NT2/D1 (cell line): Measurements from ENCODE around the gene CD164L2.

Experiments used
- DNase-seq: peaks from one replicate; pipeline ENCODE4 v3.0.0-alpha.2; 2011; ENCODE audit warnings: low read depth, low spot score
- H3K27me3 ChIP-seq: 2 replicates; pipeline ENCODE4 v1.6.0; 2011; ENCODE audit warnings: mild to moderate bottlenecking; ENCODE audit not compliant: insufficient read length, insufficient read depth
- H3K36me3 ChIP-seq: 2 replicates; pipeline ENCODE4 v1.6.1; 2011; ENCODE audit warnings: mild to moderate bottlenecking, low read length, mixed read lengths; ENCODE audit not compliant: insufficient read depth, insufficient read length
- H3K4me1 ChIP-seq: 2 replicates; pipeline ENCODE4 v1.5.1; 2011; ENCODE audit not compliant: insufficient read depth, insufficient read length
- H3K4me3 ChIP-seq: 2 replicates; pipeline ENCODE4 v1.5.1; 2011; ENCODE audit warnings: low read depth; ENCODE audit not compliant: insufficient read length
- H3K9ac ChIP-seq: 2 replicates; pipeline ENCODE4 v1.6.0; 2011; ENCODE audit warnings: low read depth; ENCODE audit not compliant: insufficient read length
- H3K9me3 ChIP-seq: 2 replicates; pipeline ENCODE4 v1.5.1; 2011; ENCODE audit warnings: mild to moderate bottlenecking, low read length; ENCODE audit not compliant: insufficient read depth
- SUZ12 ChIP-seq: IDR thresholded peaks from 2 replicates; pipeline ENCODE4 v1.6.1; 2011; ENCODE audit not compliant: insufficient read length, insufficient read depth; ENCODE audit errors: extremely low read depth
- YY1 ChIP-seq: IDR thresholded peaks from 2 replicates; pipeline ENCODE4 v1.6.1; 2011; ENCODE audit not compliant: insufficient read length, insufficient read depth
- ZNF274 ChIP-seq: IDR thresholded peaks from 2 replicates; pipeline ENCODE4 v1.6.1; 2011; ENCODE audit warnings: mild to moderate bottlenecking, low read depth, low read length

Gene CD164L2

GRCh38 chr1:27372808-27373690 is 10.1 kb downstream of the CD164L2 start:
- no peaks in the 10 kb centered on the region for H3K36me3 ChIP-seq
- H3K9ac ChIP-seq, result no peak overlapping the region
- no peak for TF ChIP-seq ZNF274
- TF ChIP-seq YY1, result no peak
- TF ChIP-seq SUZ12, result no peak
- H3K4me3 ChIP-seq, result no peak overlapping the region
- no peak for DNase-seq
- peaks cover 7% of the 10 kb centered on the region for H3K4me1 ChIP-seq
- H3K27me3 ChIP-seq, result no peaks in the 10 kb centered on the region
- H3K9me3 ChIP-seq, result no peaks in the 10 kb centered on the region

GRCh38 chr1:27372022-27372807 is 10.9 kb downstream of the CD164L2 start:
- Histone ChIP-seq H3K4me1 (peaks cover 12% of the 10 kb centered on the region), H3K4me3 (no peak overlapping the region), H3K36me3 (no peaks in the 10 kb centered on the region), H3K9me3 (no peaks in the 10 kb centered on the region), H3K9ac (no peak overlapping the region), H3K27me3 (no peaks in the 10 kb centered on the region)
- DNase-seq, result no peak
- TF ChIP-seq ZNF274 (no peak), SUZ12 (no peak), YY1 (no peak)

GRCh38 chr1:27368869-27369582 is 14.1 kb downstream of the CD164L2 start:
- Histone ChIP-seq H3K4me1 (peaks cover 28% of the 10 kb centered on the region), H3K27me3 (no peaks in the 10 kb centered on the region), H3K9ac (peak overlapping the region; percentile 47), H3K36me3 (no peaks in the 10 kb centered on the region), H3K4me3 (no peak overlapping the region), H3K9me3 (no peaks in the 10 kb centered on the region)
- TF ChIP-seq YY1, result no peak
- TF ChIP-seq SUZ12, result no peak
- TF ChIP-seq ZNF274, result no peak
- DNase-seq, result no peak

GRCh38 chr1:27367160-27367650 is 15.9 kb downstream of the CD164L2 start:
- peaks cover 24% of the 10 kb centered on the region for H3K4me1 ChIP-seq
- peak overlapping the region; percentile 85 for H3K9ac ChIP-seq
- DNase-seq, result no peak
- no peak for TF ChIP-seq SUZ12
- no peak for TF ChIP-seq ZNF274
- TF ChIP-seq YY1, result no peak
- H3K9me3 ChIP-seq, result no peaks in the 10 kb centered on the region
- peaks cover 11% of the 10 kb centered on the region for H3K36me3 ChIP-seq
- no peaks in the 10 kb centered on the region for H3K27me3 ChIP-seq
- H3K4me3 ChIP-seq, result peak overlapping the region; percentile 69

GRCh38 chr1:27366411-27367159 is 16.5 kb downstream of the CD164L2 start, which contains the start of gene MAP3K6:
MAP3K6 (minus strand) TSS chr1:27366961; CDS start chr1:27366597, 364 bp downstream.
- TF ChIP-seq ZNF274, result no peak
- TF ChIP-seq SUZ12, result no peak
- TF ChIP-seq YY1, result no peak
- Histone ChIP-seq H3K27me3 (no peaks in the 10 kb centered on the region), H3K9me3 (no peaks in the 10 kb centered on the region), H3K4me1 (peaks cover 24% of the 10 kb centered on the region), H3K9ac (peak within 1 kb of the TSS; percentile 85), H3K36me3 (peaks cover 16% of the 10 kb centered on the region), H3K4me3 (peak within 1 kb of the TSS; percentile 69)
- peak; percentile 84 for DNase-seq

- Histone ChIP-seq H3K9ac (peak overlapping the region; percentile 85), H3K4me1 (peaks cover 24% of the 10 kb centered on the region), H3K27me3 (no peaks in the 10 kb centered on the region), H3K36me3 (peaks cover 21% of the 10 kb centered on the region), H3K9me3 (no peaks in the 10 kb centered on the region), H3K4me3 (peak overlapping the region; percentile 69)
- TF ChIP-seq SUZ12, result no peak
- DNase-seq, result peak; percentile 66
These were observed 17.1 kb downstream of the CD164L2 start for GRCh38 chr1:27366113-27366410.
